K562 (cell line): ENCODE results near the gene NOP16. TPM values are rescaled to one million over a fixed set of nuclear protein-coding genes. Genes with fewer than 3 reads are reported as not detected.

Experiments used
- ARHGAP35 ChIP-seq: fragments of 450-650 bp; IDR thresholded peaks from 2 replicates; pipeline ENCODE4 v1.6.1; 2018; ENCODE audit not compliant: partially characterized antibody
- ARID1B ChIP-seq: fragments of 450-650 bp; IDR thresholded peaks from 2 replicates; pipeline ENCODE4 v1.6.1; 2016; ENCODE audit warnings: antibody characterized with exemption, mild to moderate bottlenecking, inconsistent platforms
- ARID4B ChIP-seq: sonication (generic); formaldehyde crosslinking; IDR thresholded peaks from 2 replicates; pipeline ENCODE4 v1.8.0; 2022; ENCODE audit warnings: mild to moderate bottlenecking, missing genetic modification reagents
- ATF6 ChIP-seq: sonication (generic); formaldehyde crosslinking; IDR thresholded peaks from 2 replicates; pipeline ENCODE4 v1.4.0; 2020; ENCODE audit warnings: mild to moderate bottlenecking, missing genetic modification reagents
- CBX3 ChIP-seq, 2 experiments: IDR thresholded peaks; 1 replicate in 1 of 2; 2 replicates in 1 of 2; pipeline ENCODE4 v1.6.1; 2012; ENCODE audit warnings: inconsistent platforms in 2 of 2, low read length in 2 of 2, borderline replicate concordance in 1 of 2, control low read depth in 1 of 2
- CTBP1 ChIP-seq: fragments of 450-650 bp; IDR thresholded peaks from 2 replicates; pipeline ENCODE4 v1.6.1; 2016; ENCODE audit warnings: borderline replicate concordance
- CXXC5 ChIP-seq: fragments of 250-450 bp; sonication (Bioruptor Pico); IDR thresholded peaks from 2 replicates; pipeline ENCODE4 v1.8.0; 2022; ENCODE audit warnings: inconsistent platforms, mild to moderate bottlenecking, moderate library complexity
- DACH1 ChIP-seq: fragments of 450-650 bp; IDR thresholded peaks from 2 replicates; pipeline ENCODE4 v1.6.1; 2018; ENCODE audit not compliant: partially characterized antibody
- ESRRA ChIP-seq: fragments of 450-650 bp; IDR thresholded peaks from 2 replicates; pipeline ENCODE4 v1.6.1; 2014; ENCODE audit warnings: low read depth, mild to moderate bottlenecking, moderate library complexity, borderline replicate concordance
- FOXJ3 ChIP-seq: sonication (generic); formaldehyde crosslinking; IDR thresholded peaks from 2 replicates; pipeline ENCODE4 v1.4.0; 2020; ENCODE audit warnings: mild to moderate bottlenecking, missing genetic modification reagents
- FUS ChIP-seq: fragments of 200-400 bp; formaldehyde crosslinking; optimal IDR thresholded peaks from 2 replicates; pipeline ENCODE3; 2017; ENCODE audit warnings: low read depth, low read length
- GATAD2B ChIP-seq: fragments of 450-650 bp; IDR thresholded peaks from 2 replicates; pipeline ENCODE4 v1.6.1; 2017; ENCODE audit warnings: mild to moderate bottlenecking, borderline replicate concordance
- MAZ ChIP-seq, 2 experiments: fragments of 450-650 bp in 1 of 2; sonication (generic) in 1 of 2; formaldehyde crosslinking; IDR thresholded peaks in 1 of 2; conservative IDR thresholded peaks in 1 of 2; 2 replicates each; pipeline versions ENCODE4 v1.4.0 to v1.5.0; 2020; ENCODE audit warnings: mild to moderate bottlenecking in 1 of 2, missing genetic modification reagents in 1 of 2
- MECOM ChIP-seq: fragments of 250-450 bp; sonication (Bioruptor Pico); IDR thresholded peaks from 2 replicates; pipeline ENCODE4 v1.8.0; 2022; ENCODE audit warnings: inconsistent platforms
- RAD51 ChIP-seq: fragments of 450-650 bp; IDR thresholded peaks from 2 replicates; pipeline ENCODE4 v1.7.1; 2016; ENCODE audit warnings: low read depth, mild to moderate bottlenecking, borderline replicate concordance
- SPI1 ChIP-seq: IDR thresholded peaks from 2 replicates; pipeline ENCODE4 v1.6.1; 2011; ENCODE audit warnings: low read depth, low read length, control low read depth, borderline replicate concordance
- ZNF140 ChIP-seq: fragments of 250-450 bp; sonication (Bioruptor Pico); IDR thresholded peaks from 2 replicates; pipeline ENCODE4 v1.8.0; 2021; ENCODE audit warnings: moderate library complexity, mild to moderate bottlenecking, inconsistent platforms
- ZNF197 ChIP-seq: fragments of 200-800 bp; sonication (Bioruptor generic); IDR thresholded peaks from 2 replicates; pipeline ENCODE4 v1.6.1; 2016; ENCODE audit warnings: low read depth, missing genetic modification characterization, missing compliant biosample characterization
- ZNF668 ChIP-seq: fragments of 250-450 bp; sonication (Bioruptor Pico); IDR thresholded peaks from 2 replicates; pipeline ENCODE4 v1.8.0; 2022; ENCODE audit warnings: mild to moderate bottlenecking, inconsistent platforms
- ZNF695 ChIP-seq: fragments of 450-650 bp; formaldehyde crosslinking; IDR thresholded peaks from 2 replicates; pipeline ENCODE4 v1.4.0; 2020; ENCODE audit warnings: mild to moderate bottlenecking, moderate library complexity
- polyA plus RNA-seq, 8 experiments: library from polyadenylated mRNA; depleted of rRNA in 4 of 8; stranded (reverse) in 5 of 8; unstranded in 3 of 8; fragments of >200 nt; fragmentation: Nextera tagmentation in 2 of 8; fragmentation: Illumina TruSeq in 1 of 8; extraction: Ambion mirVana in 2 of 8; extraction: Trizol in 1 of 8; gene quantifications; 2 replicates each; pipeline versions ENCODE4 v1.2.1 to v1.2.3, GENCODE V29; 2011 to 2014; ENCODE audit warnings: inconsistent platforms in 1 of 8, missing spikeins in 1 of 8
- total RNA-seq, 7 experiments: library from RNA; depleted of rRNA in 6 of 7; stranded (reverse); fragments of >200 nt in 6 of 7; fragmentation: Illumina TruSeq in 2 of 7; extraction: Trizol in 2 of 7; gene quantifications; 2 replicates each; pipeline versions ENCODE4 v1.2.1 to v1.2.3, GENCODE V29; 2011 to 2021; ENCODE audit warnings: low replicate concordance in 1 of 7
- TF ChIP-seq, protein P1 (sequence below): fragments of 450-650 bp; formaldehyde crosslinking; IDR thresholded peaks from 2 replicates; pipeline ENCODE4 v1.4.0; 2020; ENCODE audit warnings: mild to moderate bottlenecking, mixed read lengths

Gene NOP16
- total and polyA plus RNA-seq, 9 of the 15 experiments (the other 6 are each of a cell fraction or from before 2014, with no cell fraction given): 92.5 to 342 (median 148) TPM

GRCh38 chr5:176388444-176389134 lies at the start of gene NOP16, which contains the start of gene HIGD2A (continued):
- TF ChIP-seq ARID4B (CRISPR knock-in tag) (peak; percentile 99), ZNF197 (CRISPR knock-in tag) (no peak; the same call in 1 of the 2 replicates), FUS (no peak), ATF6 (peak; percentile 95), MAZ (CRISPR knock-in tag; conservative IDR thresholded peaks at IDR 0.05 in 1 of 2, IDR thresholded peaks at IDR 0.05 in 1 of 2) (peak; percentile 93), CXXC5 (CRISPR knock-in tag) (peak; percentile 77), ARHGAP35 (peak; percentile 92), ZNF695 (CRISPR knock-in tag) (no peak), ESRRA (peak; percentile 100), SPI1 (peak; percentile 27; the same call in 1 of the 2 replicates), ZNF668 (CRISPR knock-in tag) (no peak), CBX3 (IDR thresholded peaks at IDR 0.05; ENCODE audit: borderline replicate concordance in 1 of 2, low read length in 2 of 2) (0 out of 3 replicates have a peak, but pooled peaks of 1 of the 2 experiments have one; percentile 77), FOXJ3 (CRISPR knock-in tag) (no peak), ARID1B (peak; percentile 59), CTBP1 (peak; percentile 86), RAD51 (peak; percentile 30; the same call in 1 of the 2 replicates), MECOM (CRISPR knock-in tag) (peak; percentile 58; the same call in 1 of the 2 replicates), GATAD2B (no peak), ZNF140 (CRISPR knock-in tag) (no peak), DACH1 (no peak)
- TF ChIP-seq, protein P1, sequence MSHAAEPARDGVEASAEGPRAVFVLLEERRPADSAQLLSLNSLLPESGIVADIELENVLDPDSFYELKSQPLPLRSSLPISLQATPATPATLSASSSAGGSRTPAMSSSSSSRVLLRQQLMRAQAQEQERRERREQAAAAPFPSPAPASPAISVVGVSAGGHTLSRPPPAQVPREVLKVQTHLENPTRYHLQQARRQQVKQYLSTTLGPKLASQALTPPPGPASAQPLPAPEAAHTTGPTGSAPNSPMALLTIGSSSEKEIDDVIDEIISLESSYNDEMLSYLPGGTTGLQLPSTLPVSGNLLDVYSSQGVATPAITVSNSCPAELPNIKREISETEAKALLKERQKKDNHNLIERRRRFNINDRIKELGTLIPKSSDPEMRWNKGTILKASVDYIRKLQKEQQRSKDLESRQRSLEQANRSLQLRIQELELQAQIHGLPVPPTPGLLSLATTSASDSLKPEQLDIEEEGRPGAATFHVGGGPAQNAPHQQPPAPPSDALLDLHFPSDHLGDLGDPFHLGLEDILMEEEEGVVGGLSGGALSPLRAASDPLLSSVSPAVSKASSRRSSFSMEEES: no peak
